ENCODE measurements around the gene PIP4K2A. TPM values are rescaled to one million over a fixed set of nuclear protein-coding genes. Genes with fewer than 3 reads are reported as not detected.

The PIP4K2A gene
- total and polyA plus RNA-seq, 7 donors: 2.3 to 9.7 (median 6.4) TPM

GRCh38 chr10:22552888-22553378 lies 161.4 kb downstream of the PIP4K2A start:
- DNase-seq: peak in 1 of 2 donors; percentile 83
- no peak for TF ChIP-seq CTCF (IDR thresholded peaks at IDR 0.05)
- Histone ChIP-seq H3K4me1 (peaks cover 43% of the 10 kb centered on the region), H3K9me3 (no peaks in the 10 kb centered on the region), H3K27ac (peak overlapping the region; percentile 90), H3K4me3 (no peak overlapping the region), H3K36me3 (ENCODE audit: insufficient read depth in 1 of 2, low read depth in 1 of 2) (no peaks in the 10 kb centered on the region), H3K27me3 (ENCODE audit: insufficient read depth in 3 of 3, low read length in 2 of 3) (no peaks in the 10 kb centered on the region)
- peak; percentile 66 to 84 (median 78) for ATAC-seq
- intact Hi-C loops (cut with DNase I): loop anchor here (5.0 to 10.0 kb wide), 5 partner anchors 116 to 1038 kb away; partner anchors contain the start of gene COMMD3 (in 1 of the 2)
- WGBS, 3 donors: 34 to 46% (median 40%) methylated on average over 5 of the region's 5 CpGs

- peak in 1 of 4 donors; percentile 32 for ATAC-seq
- H3K36me3 ChIP-seq (ENCODE audit: insufficient read depth in 1 of 2, low read depth in 1 of 2): no peaks in the 10 kb centered on the region
These were observed 162.6 kb downstream of the PIP4K2A start for GRCh38 chr10:22551681-22552365.

GRCh38 chr10:22550732-22551131 lies 163.6 kb downstream of the PIP4K2A start:
- Histone ChIP-seq H3K4me1 (peaks cover 31% of the 10 kb centered on the region), H3K36me3 (ENCODE audit: insufficient read depth in 1 of 2, low read depth in 1 of 2) (no peaks in the 10 kb centered on the region), H3K4me3 (no peak overlapping the region), H3K27me3 (ENCODE audit: insufficient read depth in 3 of 3, low read length in 2 of 3) (no peaks in the 10 kb centered on the region), H3K27ac (no peak overlapping the region), H3K9me3 (no peaks in the 10 kb centered on the region)
- DNase-seq: peak; percentile 28 to 71
- ATAC-seq: no peak
- intact Hi-C loops (cut with DNase I): loop anchor here (5.0 to 10.0 kb wide), 5 partner anchors 113 to 1036 kb away; partner anchors contain the start of gene COMMD3 (in 1 of the 2)
- peak; percentile 38 for TF ChIP-seq CTCF (IDR thresholded peaks at IDR 0.05)
- whole genome bisulfite sequencing, 3 donors: 55 to 66% (median 58%) methylated on average over 6 of the region's 6 CpGs

More at GRCh38 chr10:22551681-22552365, 162.6 kb downstream of the PIP4K2A start:
- intact Hi-C loops (cut with DNase I): loop anchor here (5.0 to 10.0 kb wide), 5 partner anchors 115 to 1037 kb away; partner anchors contain the start of gene COMMD3 (in 1 of the 2)
- H3K9me3 ChIP-seq: no peaks in the 10 kb centered on the region
- H3K4me3 ChIP-seq: no peak overlapping the region
- H3K27ac ChIP-seq: peak overlapping the region; percentile 90
- H3K4me1 ChIP-seq: peaks cover 40% of the 10 kb centered on the region
- 63 to 87% (median 68%) methylated on average over 7 of the region's 7 CpGs for WGBS, 3 donors
- no peaks in the 10 kb centered on the region for H3K27me3 ChIP-seq (ENCODE audit: insufficient read depth in 3 of 3, low read length in 2 of 3)
- no peak for TF ChIP-seq CTCF (IDR thresholded peaks at IDR 0.05)
- no peak for DNase-seq

GRCh38 chr10:22548344-22548743 lies 166.0 kb downstream of the PIP4K2A start:
- no peak for TF ChIP-seq CTCF (IDR thresholded peaks at IDR 0.05)
- H3K9me3 ChIP-seq: no peaks in the 10 kb centered on the region
- intact Hi-C loops (cut with DNase I): loop anchor here in 1 of 2 donors (10.0 kb wide), 1 partner anchor 204 kb away; the partner anchor contains the start of gene SPAG6
- no peak for DNase-seq
- H3K4me1 ChIP-seq: peaks cover 19% of the 10 kb centered on the region
- no peak overlapping the region for H3K4me3 ChIP-seq
- H3K36me3 ChIP-seq (ENCODE audit: insufficient read depth in 1 of 2, low read depth in 1 of 2): no peaks in the 10 kb centered on the region
- H3K27me3 ChIP-seq (ENCODE audit: insufficient read depth in 3 of 3, low read length in 2 of 3): no peaks in the 10 kb centered on the region
- 87 to 93% (median 92%) methylated on average over 1 of the region's 1 CpG for WGBS, 3 donors
- H3K27ac ChIP-seq: no peak overlapping the region
- ATAC-seq: no peak

Data from psoas muscle (tissue), 8 donors.